H1 (cell line): Measurements from ENCODE around the gene UBC.

ENCODE experiments used
- CEBPB ChIP-seq: IDR thresholded peaks from 2 replicates; pipeline ENCODE4 v1.6.1; 2012; ENCODE audit warnings: low read depth, low read length
- CTCF ChIP-seq, 3 experiments: IDR thresholded peaks; 1 replicate in 2 of 3; 2 replicates in 1 of 3; pipeline versions ENCODE4 v1.5.1 to v1.6.1; 2011; ENCODE audit warnings: low read length in 3 of 3, mild to moderate bottlenecking in 3 of 3, inconsistent platforms in 2 of 3, low read depth in 1 of 3, moderate library complexity in 1 of 3; ENCODE audit not compliant: insufficient read depth in 1 of 3; ENCODE audit errors: control extremely low read depth in 1 of 3
- EZH2 ChIP-seq: fragments of 200-600 bp; sonication (generic); IDR thresholded peaks from 2 replicates; pipeline ENCODE4 v1.7.1; 2012; ENCODE audit warnings: low read depth, mild to moderate bottlenecking, moderate library complexity, low read length, inconsistent platforms; ENCODE audit not compliant: severe bottlenecking
- POLR2A ChIP-seq, 2 experiments: IDR thresholded peaks; 1 replicate in 1 of 2; 2 replicates in 1 of 2; pipeline ENCODE4 v1.6.1; 2011; ENCODE audit warnings: low read depth in 2 of 2, low read length in 2 of 2, mild to moderate bottlenecking in 2 of 2; ENCODE audit errors: control extremely low read depth in 1 of 2
- POLR2AphosphoS5 ChIP-seq: IDR thresholded peaks from 2 replicates; pipeline ENCODE4 v1.6.1; 2011; ENCODE audit warnings: low read depth, low read length
- SRF ChIP-seq: IDR thresholded peaks from 2 replicates; pipeline ENCODE4 v1.6.1; 2011; ENCODE audit warnings: mild to moderate bottlenecking, low read depth, low read length, moderate library complexity
- YY1 ChIP-seq: IDR thresholded peaks from 2 replicates; pipeline ENCODE4 v1.6.1; 2011; ENCODE audit warnings: low read depth, mild to moderate bottlenecking, low read length
- TF ChIP-seq, protein P1 (sequence below): IDR thresholded peaks from 2 replicates; pipeline ENCODE4 v1.6.1; 2012; ENCODE audit warnings: inconsistent platforms

DNA sequence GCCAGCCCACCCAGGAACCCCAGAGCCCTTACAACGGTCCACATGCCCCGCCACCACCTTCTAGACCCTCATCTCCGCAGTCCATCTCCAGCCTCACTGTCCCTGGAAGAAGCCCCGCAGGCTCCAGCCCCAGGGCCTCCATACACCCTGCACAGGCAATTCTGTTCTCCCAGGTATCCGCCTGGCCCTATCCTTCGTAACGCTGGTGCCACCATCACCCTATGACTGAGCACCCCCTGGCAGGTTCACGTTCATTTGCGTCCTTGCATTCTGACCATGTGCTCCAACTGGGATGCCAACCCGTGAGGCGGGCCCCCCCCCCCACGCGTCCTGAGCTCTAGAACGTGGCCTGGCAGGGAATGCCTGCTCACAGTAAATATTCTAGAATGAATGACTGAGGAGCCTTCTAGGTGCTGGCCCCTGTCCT lies 50.1 kb downstream of the UBC start:
- TF ChIP-seq CTCF (IDR thresholded peaks at IDR 0.05; ENCODE audit: control extremely low read depth in 1 of 3, insufficient read depth in 1 of 3, low read depth in 1 of 3, low read length in 3 of 3), result no peak
- TF ChIP-seq EZH2, result no peak
- no peak for TF ChIP-seq SRF
- TF ChIP-seq POLR2A (IDR thresholded peaks at IDR 0.05; ENCODE audit: control extremely low read depth in 1 of 2, low read depth in 2 of 2, low read length in 2 of 2), result no peak
- TF ChIP-seq YY1, result no peak
- TF ChIP-seq CEBPB, result no peak
- TF ChIP-seq, protein P1, sequence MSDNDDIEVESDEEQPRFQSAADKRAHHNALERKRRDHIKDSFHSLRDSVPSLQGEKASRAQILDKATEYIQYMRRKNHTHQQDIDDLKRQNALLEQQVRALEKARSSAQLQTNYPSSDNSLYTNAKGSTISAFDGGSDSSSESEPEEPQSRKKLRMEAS, result no peak
- TF ChIP-seq POLR2AphosphoS5, result no peak
